ENCODE measurements around the gene SNRPD2.

DNA sequence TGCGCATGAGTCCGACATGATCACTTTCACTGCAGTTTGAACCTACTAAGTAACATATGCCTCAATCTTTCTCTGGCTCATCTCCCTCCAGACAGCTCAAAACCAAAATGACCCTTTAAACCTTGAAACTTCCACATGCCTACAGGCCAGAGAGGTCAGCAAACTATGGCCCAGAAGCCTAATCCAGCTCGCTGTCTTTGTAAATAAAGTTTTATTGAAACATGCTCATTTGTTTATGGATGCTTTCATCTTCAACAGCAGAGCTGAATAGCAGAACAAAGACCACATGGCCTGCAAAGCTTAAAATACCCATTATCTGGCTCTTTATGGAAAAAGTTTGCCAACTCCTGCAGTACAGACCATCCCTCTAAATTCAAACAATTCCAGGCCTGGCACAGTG lies 23.4 kb upstream of the SNRPD2 start:
- no peak for TF ChIP-seq HDGF (IDR thresholded peaks at IDR 0.05; ENCODE audit: borderline replicate concordance)
- no peak for TF ChIP-seq TARDBP (IDR thresholded peaks at IDR 0.05)
